Mucosa of stomach (tissue), 1 donor: ENCODE measurements around the gene SCAMP3.

ENCODE experiments used
- H3K27me3 ChIP-seq: one replicate; pipeline ENCODE4 v1.7.0; 2013; ENCODE audit warnings: mild to moderate bottlenecking, low read length; ENCODE audit not compliant: control insufficient read depth, insufficient read depth
- H3K36me3 ChIP-seq: one replicate; pipeline ENCODE4 v1.7.0; 2013; ENCODE audit warnings: low read length; ENCODE audit not compliant: control insufficient read depth, insufficient read depth
- H3K4me1 ChIP-seq: one replicate; pipeline ENCODE4 v1.7.0; 2013; ENCODE audit warnings: mild to moderate bottlenecking, low read length; ENCODE audit not compliant: control insufficient read depth, insufficient read depth
- H3K4me3 ChIP-seq: one replicate; pipeline ENCODE4 v1.7.0; 2013; ENCODE audit warnings: low read length
- H3K9ac ChIP-seq: one replicate; pipeline ENCODE4 v1.7.0; 2013; ENCODE audit warnings: mild to moderate bottlenecking, low read length, moderate library complexity
- H3K9me3 ChIP-seq: one replicate; pipeline ENCODE4 v1.7.0; 2013; ENCODE audit warnings: mild to moderate bottlenecking, low read length, moderate library complexity; ENCODE audit not compliant: control insufficient read depth
- donor health status: Pancreatic carcinoma.

Gene SCAMP3

DNA sequence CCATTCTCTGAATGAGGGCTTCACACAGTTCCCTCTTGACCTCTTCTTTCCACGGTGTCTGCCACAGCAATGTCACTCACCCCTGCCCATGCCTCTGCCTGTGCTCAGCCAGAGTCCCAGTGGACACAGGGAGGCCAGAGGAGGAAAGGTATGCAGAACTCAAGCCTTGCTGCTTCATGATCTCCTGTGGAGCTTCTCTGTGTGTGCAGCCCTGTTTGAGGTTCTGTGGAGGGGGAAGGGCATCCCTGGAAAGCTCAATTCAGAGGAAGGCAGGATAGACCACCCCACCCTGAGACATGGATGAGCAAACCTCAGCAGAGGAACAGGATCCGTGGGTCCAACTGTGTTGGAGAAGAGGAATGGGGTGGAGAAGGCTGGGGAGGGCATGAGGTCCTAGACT is 17.1 kb upstream of the SCAMP3 start:
- Histone ChIP-seq H3K4me3 (no peak overlapping the region), H3K36me3 (no peaks in the 10 kb centered on the region), H3K9me3 (no peaks in the 10 kb centered on the region), H3K9ac (no peak overlapping the region), H3K4me1 (peaks cover 3% of the 10 kb centered on the region), H3K27me3 (no peaks in the 10 kb centered on the region)

DNA sequence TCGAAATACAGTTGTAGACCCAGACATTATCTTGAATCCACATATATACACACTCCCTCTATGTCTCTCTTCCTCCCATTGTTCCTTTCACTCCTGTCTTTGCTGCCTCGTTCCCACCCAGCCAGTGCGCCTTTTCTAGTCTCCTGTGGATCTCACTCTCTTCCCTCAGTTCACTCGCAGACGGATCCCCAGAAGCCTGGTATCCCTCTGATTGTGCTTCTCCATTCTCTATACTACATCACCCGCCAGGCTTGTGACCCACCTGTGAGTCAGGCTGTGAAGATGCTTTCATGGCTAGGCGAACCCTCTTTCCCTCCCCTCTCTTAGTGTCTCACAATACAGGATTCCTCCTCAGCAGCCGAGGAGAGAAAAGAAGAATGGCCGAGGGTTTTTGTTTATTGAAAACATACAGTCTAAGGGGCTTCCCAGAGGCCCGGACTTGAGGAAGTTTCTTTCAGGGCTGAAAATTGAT is 16.6 kb upstream of the SCAMP3 start:
- Histone ChIP-seq H3K9me3 (no peaks in the 10 kb centered on the region), H3K27me3 (no peaks in the 10 kb centered on the region), H3K4me1 (peaks cover 3% of the 10 kb centered on the region), H3K9ac (no peak overlapping the region), H3K4me3 (no peak overlapping the region), H3K36me3 (no peaks in the 10 kb centered on the region)

DNA sequence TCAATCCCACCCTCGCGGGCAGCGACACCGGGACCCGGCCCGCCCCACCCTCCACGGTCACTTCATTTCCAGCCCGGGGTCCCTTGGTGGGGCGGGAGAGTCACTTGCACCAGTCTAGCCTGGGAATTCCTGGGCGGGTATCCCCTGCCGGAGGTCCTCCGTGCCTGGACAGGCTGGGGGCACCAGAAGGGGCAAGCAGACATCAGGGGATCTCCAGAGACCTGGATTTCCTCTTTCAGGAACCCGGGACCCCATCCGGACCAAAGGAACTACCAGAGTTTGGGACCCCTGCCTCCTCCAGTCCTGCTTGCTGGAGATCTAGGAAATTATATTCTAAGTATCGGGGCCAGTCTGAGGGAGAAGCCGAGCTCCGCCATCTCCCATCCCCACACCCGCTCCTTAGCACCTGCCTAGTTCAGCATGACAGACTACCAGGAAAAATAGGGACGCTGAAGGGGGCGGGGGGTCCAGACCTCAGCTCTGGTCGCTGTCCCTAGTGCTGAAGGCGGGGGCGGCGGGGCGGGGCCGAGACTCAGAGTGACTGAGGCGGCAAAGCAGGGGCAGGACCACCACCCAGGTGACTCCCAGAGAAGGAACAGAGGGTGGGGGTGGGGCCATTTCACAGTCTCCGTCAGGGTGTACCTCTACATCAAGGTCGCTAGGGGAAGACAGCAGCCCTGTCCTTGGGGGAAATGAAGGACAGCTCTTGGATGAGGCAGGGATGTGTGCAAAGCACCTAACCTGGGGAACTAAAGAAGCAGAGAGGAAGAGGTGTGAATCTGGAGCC is 15.9 kb upstream of the SCAMP3 start:
- no peaks in the 10 kb centered on the region for H3K36me3 ChIP-seq
- peak overlapping the region; percentile 73 for H3K9ac ChIP-seq
- H3K9me3 ChIP-seq, result no peaks in the 10 kb centered on the region
- peaks cover 3% of the 10 kb centered on the region for H3K4me1 ChIP-seq
- H3K4me3 ChIP-seq, result peak overlapping the region; percentile 69
- H3K27me3 ChIP-seq, result no peaks in the 10 kb centered on the region

DNA sequence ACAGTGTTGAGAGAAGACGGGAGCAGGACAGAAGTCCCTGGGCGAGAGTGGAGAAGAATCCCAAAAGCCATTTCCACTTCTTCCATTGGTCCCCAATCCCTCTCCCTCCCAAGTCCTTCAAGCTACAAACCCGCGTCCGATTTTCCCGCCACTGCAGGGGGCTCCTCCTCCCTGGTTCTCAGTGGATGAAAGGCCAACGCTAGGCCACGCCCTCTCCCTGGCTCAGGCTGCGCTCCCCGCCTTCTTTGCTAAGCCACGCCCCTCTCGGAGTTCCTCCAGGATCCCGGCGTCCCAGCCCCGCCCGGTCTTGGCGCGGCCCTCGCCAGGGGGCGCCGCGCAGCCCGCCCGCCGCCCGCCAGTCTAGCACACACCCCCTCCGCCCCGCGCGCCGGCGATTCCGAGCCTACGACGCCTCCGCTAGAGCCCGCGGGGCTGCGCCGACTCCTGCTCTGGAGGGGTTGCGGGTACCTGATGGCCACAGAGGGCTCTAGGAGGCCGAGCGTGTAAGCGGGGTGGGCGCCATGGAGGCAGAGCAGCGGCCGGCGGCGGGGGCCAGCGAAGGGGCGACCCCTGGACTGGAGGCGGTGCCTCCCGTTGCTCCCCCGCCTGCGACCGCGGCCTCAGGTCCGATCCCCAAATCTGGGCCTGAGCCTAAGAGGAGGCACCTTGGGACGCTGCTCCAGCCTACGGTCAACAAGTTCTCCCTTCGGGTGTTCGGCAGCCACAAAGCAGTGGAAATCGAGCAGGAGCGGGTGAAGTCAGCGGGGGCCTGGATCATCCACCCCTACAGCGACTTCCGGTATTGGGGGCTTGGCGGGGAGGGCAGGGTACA is 15.1 kb upstream of the SCAMP3 start, which contains the start of gene HCN3:
TSS of gene HCN3 (plus strand) at position 394 of the 832 bp plus-strand sequence. CDS start at position 522, 128 bp downstream.
- Histone ChIP-seq H3K9ac (peak within 1 kb of the TSS; percentile 73), H3K36me3 (no peaks in the 10 kb centered on the region), H3K9me3 (no peaks in the 10 kb centered on the region), H3K4me1 (peaks cover 10% of the 10 kb centered on the region), H3K27me3 (no peaks in the 10 kb centered on the region), H3K4me3 (peak within 1 kb of the TSS; percentile 69)

DNA sequence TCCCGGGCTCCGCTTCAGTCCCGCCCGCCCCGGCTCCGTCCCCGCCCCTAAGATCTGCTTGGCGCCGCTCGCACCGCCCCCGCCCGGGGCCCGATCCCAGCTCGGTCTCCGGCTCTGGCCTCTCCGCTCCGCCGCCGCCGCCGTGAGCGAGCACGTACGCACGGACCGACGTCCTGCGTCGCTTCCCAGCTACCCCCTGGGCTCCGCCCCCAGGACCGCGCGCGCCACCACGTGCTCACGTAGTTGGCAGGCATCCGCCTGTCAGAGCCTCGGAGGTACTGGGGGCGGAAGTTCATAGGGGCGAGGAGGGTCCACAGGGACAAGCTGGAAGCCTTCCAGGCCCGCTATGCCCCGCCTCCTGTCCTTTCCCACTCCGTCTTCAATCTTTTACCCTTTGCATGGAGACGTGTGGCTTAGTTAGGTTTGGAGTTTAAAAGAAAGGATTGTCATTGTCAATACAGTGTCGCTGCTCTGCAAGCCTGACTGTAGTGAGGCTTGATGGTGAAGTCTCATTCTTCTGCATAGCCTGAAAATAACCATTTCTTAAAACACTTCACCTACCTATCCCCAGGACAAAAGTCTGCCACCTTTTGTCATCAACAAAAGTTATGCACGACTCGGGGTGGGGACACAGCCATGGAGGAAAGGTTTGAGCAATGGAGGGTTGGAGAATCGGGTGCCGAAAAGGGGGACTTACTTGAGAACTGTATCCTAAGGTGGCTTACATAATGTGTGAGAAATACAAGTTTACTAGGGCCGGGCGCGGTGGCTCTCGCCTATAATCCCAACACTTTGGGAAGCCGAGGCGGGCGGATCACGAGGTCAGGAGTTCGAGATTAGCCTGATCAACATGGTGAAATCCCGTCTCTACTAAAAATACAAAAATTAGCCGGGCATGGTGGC is 11.4 kb upstream of the SCAMP3 start, which contains the start of gene CLK2:
TSS of gene CLK2 (minus strand) at position 162 of the 903 bp plus-strand sequence. CDS start 2,527 bp downstream, outside the sequence.
- Histone ChIP-seq H3K27me3 (no peaks in the 10 kb centered on the region), H3K36me3 (peaks cover 13% of the 10 kb centered on the region)

DNA sequence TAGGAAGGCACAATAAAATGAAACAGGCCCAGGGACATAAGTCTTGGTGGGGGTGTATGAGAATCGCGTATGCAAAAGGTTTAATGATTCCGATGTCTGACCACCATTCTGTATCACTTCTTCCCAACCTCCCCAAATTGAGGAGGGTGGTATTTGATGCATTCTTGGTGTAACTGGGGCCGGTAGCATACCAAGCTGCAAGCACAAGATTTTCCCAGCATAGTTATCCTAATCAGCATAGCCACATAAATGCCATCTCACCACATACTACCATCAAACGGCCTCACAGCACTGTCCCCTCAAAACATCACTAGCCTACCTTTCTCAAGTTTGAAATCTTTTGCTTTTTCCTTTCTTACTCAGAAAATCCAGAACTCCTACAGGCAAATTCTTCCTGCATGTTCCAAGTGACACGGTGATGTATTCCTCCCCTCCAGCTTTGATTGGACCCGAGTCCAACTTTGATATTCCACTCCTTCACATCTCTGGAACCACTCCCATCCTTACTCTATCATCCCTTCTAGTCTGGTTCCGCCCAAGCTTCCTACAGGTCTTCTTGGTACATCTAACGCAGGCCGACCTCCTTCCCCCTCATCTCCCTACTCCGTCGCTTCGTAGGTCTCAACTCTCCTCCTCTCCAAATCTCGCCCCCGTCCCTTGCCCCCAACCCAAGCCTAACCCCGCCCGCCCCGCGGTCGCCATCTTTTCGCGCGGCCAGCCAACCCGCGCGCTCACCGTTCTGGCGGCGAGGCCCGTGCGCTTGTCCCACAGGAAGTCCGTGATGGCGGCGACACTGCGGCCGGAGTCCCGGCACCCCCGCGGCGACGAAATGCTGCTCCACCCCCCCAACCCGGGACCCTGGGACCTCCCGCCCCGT is 10.5 kb upstream of the SCAMP3 start:
- Histone ChIP-seq H3K4me1 (peaks cover 14% of the 10 kb centered on the region), H3K9me3 (no peaks in the 10 kb centered on the region), H3K9ac (peak overlapping the region; percentile 88), H3K27me3 (no peaks in the 10 kb centered on the region), H3K36me3 (peaks cover 17% of the 10 kb centered on the region), H3K4me3 (peak overlapping the region; percentile 86)

More for the DNA sequence above, 11.4 kb upstream of the SCAMP3 start, which contains the start of gene CLK2:
- Histone ChIP-seq H3K9me3 (no peaks in the 10 kb centered on the region), H3K4me3 (peak within 1 kb of the TSS; percentile 86), H3K9ac (peak within 1 kb of the TSS; percentile 88), H3K4me1 (peaks cover 18% of the 10 kb centered on the region)

DNA sequence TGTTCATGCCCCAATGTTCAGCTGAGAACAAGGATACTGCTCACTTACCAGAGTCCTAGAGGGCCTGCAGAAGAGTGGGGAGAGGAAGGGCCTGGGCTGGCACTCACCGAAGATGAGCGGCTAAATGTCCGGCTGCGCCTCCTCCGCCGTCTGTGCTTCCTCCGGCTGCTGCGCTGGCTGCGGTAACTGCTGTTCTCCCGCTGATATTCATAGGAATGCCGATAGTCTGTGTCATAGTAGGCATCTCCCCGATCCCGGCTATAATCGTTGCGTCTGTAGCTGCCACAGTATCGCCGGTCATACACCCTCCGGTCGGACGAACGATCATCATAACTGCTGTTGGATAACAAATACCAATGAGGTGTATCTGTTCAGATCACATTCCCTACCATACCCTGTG is 7.2 kb upstream of the SCAMP3 start:
- peaks cover 27% of the 10 kb centered on the region for H3K36me3 ChIP-seq
- no peak overlapping the region for H3K4me3 ChIP-seq
- H3K4me1 ChIP-seq, result peaks cover 14% of the 10 kb centered on the region
- H3K9ac ChIP-seq, result no peak overlapping the region
- H3K9me3 ChIP-seq, result no peaks in the 10 kb centered on the region
- H3K27me3 ChIP-seq, result no peaks in the 10 kb centered on the region

DNA sequence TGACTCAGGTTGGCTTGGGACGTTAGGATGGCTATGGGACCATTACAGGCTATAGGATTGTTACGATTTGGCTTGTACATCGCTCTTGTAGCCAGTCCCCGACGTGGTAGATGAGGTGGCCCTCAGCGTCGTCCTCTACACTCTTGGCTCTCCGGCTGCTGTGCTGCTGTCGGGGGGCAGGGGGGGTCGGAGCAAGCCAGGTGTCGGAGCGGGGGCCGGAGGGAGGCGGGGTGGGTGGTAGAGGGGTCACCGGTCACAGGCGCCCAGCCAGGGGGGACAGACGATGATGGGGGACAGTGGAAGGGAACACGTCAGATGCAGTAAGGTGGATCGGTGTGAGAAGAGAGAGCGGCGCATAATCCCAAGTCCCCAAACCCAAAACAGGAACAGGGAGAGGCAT is 6.5 kb upstream of the SCAMP3 start:
- Histone ChIP-seq H3K27me3 (no peaks in the 10 kb centered on the region), H3K4me1 (peaks cover 14% of the 10 kb centered on the region), H3K9ac (no peak overlapping the region), H3K9me3 (no peaks in the 10 kb centered on the region), H3K36me3 (peaks cover 30% of the 10 kb centered on the region), H3K4me3 (no peak overlapping the region)

DNA sequence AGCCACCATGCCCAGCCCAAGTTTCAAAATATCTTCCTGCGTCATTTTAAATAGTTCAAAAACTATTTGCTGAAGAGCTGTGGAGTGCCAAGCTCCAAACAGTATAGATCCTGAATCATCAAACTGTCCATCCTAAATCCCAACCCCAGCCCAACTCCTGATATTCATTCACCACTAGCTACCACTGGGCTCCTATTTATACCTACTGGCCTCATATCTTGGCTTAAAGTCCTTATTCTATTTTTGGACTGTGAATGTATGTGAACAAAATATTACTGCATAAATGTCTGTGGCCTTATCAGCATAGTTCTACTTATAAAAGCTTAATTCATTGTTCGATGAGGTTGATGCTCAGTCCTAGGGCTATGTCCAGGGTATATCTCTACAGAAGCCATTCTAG is 5.2 kb upstream of the SCAMP3 start:
- H3K9ac ChIP-seq, result no peak overlapping the region

DNA sequence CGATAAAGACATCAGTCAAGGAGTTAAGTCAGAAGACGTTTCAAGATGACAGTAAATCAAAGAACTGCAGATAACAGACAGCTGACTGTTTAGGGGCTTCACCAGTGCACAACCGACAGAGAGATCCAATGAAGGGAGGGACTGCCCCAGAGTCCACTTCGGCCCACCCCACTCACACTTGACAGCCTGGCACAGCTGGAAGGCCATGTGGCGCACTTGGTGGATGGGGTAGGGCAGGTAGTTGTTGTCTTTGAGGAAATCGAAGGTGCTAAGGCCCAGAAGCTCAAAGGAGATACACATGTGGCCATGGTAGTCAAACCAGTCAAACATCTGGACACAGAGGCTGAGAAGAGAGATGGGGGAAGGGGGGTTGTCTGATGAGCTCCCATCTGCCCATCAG is 4.4 kb upstream of the SCAMP3 start:
- no peak overlapping the region for H3K9ac ChIP-seq
- H3K4me3 ChIP-seq, result no peak overlapping the region
- no peaks in the 10 kb centered on the region for H3K27me3 ChIP-seq
- H3K36me3 ChIP-seq, result peaks cover 30% of the 10 kb centered on the region
- no peaks in the 10 kb centered on the region for H3K9me3 ChIP-seq
- H3K4me1 ChIP-seq, result peaks cover 8% of the 10 kb centered on the region

More for the DNA sequence above, 5.2 kb upstream of the SCAMP3 start:
- no peaks in the 10 kb centered on the region for H3K27me3 ChIP-seq
- H3K9me3 ChIP-seq, result no peaks in the 10 kb centered on the region
- peaks cover 14% of the 10 kb centered on the region for H3K4me1 ChIP-seq
- H3K36me3 ChIP-seq, result peaks cover 30% of the 10 kb centered on the region
- H3K4me3 ChIP-seq, result no peak overlapping the region
